HG03039 (cell line): ENCODE measurements around the gene TANGO2.

Experiments
- ATAC-seq: cut with Tn5 transposase; IDR thresholded peaks from one replicate; pipeline ENCODE4 v1.9.1; 2021; ENCODE audit warnings: mild to moderate bottlenecking, moderate library complexity; ENCODE audit not compliant: unreplicated experiment

The TANGO2 gene

DNA sequence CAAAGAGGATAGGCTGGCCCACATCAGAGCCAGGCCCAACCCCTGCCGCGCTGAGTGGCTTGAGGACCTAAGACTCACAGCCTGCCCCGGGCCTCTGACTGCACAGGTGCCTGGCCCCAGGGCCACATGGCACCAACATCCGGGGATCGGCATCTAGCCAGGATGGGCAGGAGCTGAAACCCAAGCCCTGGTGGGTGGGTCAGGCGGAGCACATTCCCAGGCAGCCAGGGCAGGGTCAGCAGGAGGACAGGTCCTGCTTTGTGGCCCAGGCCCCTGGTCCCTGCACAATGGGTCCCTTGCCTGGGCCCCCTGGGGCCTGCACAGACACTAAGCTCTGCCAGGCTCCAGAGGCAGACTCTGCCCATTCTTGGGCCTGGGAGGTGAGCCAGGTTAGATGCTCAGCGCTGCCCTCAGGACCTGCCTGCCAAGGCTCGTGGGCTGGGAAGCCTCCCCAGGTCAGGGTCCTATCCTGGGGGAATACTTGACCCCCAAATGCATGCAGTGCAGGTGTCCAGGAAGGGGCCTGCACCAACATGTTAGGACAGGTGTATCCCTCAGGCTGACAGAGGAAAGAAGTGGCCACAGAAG, 37.8 kb upstream of the TANGO2 start:
- no peak for ATAC-seq

DNA sequence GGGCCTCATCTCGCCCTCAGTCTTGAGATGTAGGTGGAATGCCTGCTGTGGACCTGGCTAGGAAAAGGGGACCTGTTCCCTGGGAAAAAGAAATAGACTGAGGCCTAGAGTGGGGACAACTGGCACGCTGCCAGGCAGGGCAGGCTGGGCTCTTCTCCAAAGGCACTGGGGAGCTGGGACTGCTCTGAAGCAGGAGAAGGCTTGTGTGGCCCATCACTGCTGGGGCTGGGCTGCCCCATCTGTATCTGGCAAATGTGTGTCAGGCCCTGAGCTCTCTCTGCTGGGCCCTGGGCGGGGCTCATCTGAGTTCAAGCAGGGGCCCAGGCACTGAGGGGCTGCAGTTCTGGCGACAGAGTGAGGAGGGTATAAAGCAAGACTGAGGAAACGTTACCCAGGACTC, 37.2 kb upstream of the TANGO2 start:
- no peak for ATAC-seq

DNA sequence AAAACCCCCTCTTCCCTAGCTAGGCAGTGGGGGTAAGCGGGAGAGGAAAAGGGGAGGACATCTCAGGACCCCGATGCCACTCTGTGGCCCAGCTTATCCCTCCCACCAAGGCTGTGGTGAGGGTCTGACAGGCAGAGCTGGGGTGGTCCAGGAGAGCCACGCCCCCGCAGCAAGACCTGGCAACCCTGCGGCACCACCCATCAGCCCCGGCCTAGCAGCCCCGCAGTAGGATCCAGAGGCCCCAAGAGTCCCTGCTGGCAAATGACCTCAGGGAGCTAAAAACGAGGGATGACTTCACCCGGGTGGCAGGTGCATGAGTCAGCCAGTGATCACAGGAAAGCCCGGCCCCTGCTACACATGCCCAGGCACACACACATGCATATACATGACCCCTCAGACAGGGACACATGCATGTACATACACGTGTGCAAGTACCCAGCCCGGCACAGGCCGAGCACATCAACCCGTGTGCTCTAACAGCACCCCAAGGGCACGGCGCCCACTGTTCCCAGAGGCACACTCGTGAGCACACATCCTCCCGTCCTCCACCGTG, 36.6 kb upstream of the TANGO2 start:
- no peak for ATAC-seq

DNA sequence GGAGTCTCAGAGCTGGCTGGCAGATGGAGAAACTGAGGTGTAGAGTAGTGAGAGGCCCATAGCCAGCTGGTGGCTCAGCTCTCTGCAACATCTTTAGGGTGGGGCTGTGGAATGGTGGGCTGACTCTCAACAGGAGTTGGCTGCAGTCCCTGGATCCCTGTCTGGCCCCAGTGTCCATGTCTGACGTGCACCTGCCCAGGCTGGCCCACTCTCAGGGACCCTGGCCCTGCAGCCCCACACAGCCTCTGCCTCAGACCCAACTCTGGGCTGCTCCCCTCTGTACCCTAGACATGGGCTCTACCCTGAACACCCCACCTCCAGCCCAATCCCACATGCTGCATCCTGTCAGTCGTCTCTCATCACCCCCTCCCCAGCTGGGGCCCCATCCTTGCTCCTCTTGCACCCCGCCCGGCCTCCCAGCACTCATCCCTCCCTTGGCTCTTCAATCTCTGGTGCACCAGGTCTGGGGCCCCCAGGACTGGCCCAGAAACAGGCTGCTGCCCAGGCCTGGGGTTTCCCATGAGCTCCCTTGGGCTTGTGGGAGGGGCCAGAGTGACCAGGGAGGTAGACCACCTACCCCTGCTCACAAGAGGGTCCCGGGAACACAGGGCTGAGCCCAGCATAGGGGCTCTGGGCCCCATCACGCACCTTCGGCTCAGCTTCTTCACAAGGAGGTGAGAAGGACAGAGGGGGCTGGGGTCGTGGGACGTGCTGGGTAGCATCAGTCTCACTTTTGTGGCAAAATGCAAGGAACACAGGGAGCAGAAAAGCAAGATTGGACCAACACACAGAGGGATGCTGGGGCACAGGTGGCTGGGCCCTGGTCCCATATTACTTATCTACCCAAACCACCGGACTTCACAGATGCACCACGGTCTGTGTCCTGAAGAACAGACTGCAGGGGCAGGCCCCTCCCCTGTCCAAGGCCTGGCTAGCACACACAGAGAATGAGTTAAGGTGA, 35.8 kb upstream of the TANGO2 start:
- no peak for ATAC-seq

DNA sequence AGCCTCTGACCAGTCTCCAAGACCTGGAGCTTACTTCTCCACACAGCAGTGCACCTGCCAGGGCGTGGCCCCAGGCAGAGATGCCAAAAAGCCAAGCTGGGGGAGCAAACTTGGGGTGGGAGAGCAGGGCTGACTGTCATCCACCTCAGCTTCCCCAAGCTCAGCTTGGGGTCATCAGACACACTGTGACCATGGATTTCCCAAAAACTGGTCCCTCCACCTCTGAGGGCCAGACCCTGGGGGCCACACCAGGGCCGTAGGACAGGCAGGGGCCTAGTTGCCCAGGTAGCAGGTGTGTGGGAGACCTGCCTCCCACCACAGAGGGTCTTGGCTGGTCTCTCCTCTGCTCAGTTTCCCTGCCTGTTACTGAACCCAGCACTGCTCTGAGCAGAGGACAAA, 34.9 kb upstream of the TANGO2 start:
- ATAC-seq: no peak

DNA sequence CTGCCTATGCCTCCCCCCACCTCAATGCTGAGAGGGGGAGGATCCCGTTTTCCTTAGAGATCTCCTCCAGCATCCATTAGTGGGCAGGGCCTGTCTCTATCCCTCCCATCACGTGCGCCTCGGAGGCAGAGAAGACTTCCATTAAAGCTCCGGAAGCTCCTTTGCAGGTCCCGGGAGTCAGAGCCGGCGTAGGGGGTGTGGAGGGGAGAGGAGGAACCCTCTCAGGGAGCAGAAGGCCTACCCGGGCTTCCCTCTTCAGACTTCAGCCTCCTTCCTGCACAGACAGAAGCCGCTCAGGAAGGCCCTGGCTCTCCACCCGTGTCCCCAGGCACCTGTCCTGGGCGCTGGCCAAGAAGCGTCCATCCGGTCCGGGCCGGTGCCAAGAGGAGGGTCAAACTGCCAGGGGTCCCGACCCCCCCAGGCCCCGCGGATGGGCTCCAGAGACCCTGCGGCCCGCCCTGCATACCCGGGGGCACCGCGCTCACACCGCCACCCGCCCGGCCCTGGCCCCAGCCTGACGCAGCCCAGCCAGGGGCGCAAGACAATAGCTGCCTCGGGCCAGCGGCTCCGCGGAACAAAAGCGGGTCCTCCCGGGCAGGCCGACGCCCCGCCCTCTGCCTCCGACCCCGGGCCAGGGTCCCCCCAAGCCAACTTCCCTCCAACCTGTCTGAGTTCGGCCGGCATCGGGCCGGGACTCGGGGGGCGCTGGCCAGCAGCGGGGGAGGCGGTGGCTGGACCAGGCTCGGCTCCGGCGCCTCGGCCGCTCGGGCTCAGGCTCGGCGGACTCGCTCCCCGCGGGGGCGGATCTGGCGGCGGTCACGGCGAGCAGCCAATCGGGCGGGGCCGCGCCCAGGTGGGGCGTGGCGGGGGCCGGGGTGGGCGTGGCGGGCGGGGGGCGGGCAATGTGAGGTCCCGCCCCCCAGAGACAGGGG, 34.2 kb upstream of the TANGO2 start:
- no peak for ATAC-seq

DNA sequence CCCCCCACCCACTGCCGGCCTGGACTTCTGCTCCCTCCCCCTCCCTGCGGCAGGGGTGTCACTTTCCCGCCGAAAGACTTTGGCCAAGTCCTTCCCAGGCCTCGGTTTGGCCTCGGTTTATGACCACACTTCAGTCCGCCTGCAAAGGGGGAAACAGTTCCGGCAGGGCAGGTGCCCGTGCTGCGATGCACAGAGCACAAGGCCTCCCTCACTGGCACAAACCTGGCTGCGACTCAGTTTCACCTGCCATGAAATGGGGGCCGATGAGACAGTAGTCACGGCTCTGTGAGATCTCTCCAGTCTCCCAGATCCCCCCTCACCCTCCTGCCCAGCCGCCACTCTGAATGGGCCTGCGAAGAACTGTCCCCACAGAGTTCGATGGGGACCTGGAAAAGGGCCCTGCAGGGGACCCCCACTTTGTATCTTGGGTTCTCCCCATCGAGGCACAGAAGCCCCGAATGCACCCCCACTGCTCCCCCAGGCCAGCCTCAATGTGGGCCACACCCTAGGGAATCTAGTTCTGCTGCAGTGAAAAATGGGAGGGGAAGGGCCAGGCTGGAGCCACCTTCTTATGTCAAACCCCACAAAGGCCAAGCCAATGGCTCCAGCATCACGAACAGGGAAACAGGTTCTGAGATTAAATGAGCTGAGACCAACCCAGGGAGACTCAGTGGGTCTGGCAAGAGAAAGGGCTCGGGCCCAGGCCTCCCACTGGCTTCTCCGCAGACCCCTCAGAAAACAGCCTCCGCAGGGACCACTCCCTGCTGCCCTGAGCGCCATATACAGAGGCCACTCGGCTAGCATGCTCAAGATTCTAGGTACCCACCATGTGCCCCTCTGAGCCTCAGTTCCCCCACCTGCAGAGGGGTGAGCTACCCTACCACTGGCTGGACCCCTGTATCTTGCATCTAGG, 33.3 kb upstream of the TANGO2 start:
- ATAC-seq: no peak

- ATAC-seq: no peak
Observed at GRCh38 chr22:19988331-19988808, 32.5 kb upstream of the TANGO2 start.

DNA sequence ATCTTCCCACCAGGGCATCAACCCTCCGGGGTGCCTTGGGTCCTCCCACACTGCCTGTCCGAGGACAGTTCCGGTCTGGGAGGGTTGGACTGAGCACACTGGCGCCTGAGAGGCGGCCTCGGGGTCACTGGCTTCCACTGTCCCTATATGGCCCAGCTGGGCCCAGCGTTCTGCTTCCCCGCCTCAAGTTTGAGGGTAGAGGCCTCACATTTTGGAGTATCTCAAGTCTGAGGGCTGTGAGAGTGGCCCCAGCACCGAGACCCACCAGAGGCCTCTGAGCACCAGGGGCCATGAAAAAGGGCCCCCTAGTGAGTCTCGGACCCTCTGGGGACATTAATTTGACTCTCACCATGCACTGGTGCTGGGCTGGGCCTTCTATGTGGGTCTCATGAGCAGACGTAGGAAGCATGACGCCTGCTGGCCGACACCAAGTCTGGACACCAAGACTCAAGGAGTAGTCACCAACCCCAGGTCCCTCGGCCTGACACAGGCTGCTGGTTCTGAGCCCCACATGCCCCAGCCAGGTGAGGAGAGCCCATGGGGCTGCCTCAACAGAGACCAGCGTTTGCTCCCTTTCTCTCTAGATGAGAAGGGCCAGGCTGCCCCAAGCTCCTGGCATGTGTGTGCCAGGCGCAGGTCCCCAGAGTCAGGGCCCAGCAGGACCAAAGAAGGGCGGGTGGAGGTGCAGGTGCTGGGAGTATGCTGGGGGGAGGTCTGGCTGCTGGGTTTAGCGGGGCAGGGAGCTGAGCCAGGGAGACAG, 31.8 kb upstream of the TANGO2 start:
- no peak for ATAC-seq

DNA sequence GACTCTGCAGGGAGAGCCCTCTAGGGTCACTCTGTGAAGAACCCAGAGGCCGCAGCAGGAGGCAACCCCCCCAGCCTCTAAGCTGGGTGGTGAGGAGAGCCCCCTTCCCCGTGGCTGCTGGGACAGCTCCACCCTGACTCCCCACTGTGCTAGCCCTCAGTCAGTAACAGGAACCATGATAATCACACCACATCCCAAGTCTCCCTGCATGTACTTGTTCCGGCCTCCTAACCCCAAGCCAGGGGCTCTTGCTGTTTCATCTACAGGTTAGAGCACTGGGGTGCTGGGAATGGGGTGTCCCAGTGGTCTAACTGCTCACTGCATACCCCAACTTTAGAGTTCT, 31.2 kb upstream of the TANGO2 start:
- no peak for ATAC-seq

GRCh38 chr22:19990188-19990587, 30.7 kb upstream of the TANGO2 start:
- ATAC-seq: no peak

DNA sequence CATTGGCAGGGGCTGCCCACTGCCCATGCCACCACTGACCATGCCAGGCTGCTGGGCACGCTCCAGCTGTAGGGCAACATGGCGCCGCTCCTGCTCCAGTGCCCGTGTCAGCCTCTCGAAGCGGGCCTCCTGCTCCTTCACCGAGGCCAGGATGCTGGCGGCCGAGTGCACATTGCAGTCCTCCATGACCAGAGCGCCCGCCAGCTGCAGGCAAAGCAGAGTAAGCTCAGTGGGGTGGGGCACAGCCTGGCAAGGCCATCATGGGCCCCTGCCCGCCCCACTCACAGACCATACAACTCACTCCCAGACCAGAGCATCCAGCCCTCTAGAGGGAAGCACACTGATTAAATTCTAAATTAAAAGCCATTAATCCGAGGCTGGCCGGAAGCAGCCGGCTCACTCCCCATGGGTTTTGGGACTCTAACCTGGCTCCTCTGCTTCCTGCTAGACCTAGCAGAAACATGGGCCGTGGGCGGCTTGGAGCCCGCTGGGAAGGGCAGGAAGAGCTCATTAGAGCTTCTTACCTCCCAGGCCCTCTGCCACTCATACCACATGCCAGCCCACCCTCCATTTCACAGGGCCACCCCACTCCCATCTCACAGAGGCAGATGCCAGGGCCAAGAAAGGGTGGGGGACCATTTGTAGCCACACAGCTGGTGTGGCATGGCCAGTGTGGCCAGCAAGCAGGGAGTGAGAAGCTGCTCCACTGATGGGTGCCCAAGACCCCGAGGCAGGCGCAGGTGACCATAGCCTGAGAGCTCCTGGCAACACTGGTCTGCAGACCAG, 30.1 kb upstream of the TANGO2 start:
- ATAC-seq: no peak

DNA sequence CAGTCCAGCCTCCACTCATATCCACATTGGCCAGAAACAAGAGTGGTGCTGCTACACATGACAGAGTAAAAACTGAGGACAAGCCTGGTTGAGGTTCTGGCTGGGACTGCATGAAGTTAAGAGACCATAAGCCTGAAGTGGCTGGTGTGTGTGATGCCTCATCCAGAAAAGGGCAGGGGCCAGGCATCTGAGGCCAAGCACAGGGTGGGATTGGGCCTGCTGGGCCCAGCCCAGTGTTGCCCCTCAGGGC, 29.6 kb upstream of the TANGO2 start:
- ATAC-seq: no peak

DNA sequence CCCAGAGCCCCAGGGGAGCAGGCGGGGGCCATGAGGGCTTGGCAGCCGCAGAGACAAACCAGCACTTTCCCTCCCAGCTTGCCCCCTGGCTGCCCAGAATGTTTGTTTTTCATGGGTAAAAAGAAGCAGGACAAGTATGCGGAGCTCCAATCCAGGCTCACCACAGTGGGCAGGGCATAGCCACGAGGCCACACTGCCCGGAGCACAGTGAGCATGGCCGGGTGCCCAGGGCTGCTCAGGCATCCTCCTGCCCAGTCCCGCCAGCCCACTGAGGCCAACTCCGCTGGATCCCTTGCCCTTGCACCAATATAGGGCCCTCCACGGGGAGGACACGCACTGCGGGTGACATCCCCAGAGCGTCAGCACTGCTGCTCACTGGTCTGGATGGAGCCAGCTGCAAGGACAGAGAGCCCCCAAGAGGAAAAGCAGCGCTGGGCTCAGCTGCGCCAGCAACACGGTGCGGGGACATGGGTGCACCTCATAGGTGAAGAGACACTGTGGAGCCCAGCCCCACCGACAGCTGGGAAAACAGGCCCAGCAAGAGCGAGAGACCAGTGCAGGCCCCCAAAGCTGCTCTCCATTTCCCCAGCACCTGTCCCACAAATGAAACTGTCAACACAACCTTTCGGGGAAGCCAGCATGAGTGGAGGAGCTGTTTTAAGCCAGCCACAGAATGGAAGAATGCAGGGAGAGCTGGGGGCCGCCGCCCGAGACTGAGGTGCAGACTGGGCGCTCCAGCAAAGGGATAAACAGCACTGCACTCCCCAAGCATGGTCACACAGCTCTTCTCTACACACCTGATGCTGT, 29.1 kb upstream of the TANGO2 start:
- no peak for ATAC-seq

DNA sequence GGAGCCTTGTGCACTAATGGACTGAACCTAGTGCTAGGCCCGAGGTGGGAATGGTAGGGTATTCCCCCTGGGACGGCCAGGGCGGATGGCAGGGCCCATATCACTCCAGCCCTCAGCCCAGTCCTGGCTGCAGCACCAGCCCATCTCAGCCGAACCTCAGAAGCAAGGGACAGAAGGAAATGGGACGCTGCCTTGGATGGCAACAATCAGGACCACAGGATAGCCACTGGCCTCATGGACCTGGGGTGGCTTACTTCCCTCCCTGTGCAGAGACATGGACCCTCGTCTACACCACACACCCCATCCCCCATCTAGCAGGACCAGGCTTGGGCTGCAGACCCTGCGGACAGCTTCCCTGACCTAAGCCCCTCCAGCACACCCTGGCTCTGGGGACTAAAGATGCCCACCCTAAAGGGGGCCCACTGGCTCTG, 28.4 kb upstream of the TANGO2 start:
- no peak for ATAC-seq

GRCh38 chr22:19992921-19993355, 28.0 kb upstream of the TANGO2 start:
- ATAC-seq: no peak

DNA sequence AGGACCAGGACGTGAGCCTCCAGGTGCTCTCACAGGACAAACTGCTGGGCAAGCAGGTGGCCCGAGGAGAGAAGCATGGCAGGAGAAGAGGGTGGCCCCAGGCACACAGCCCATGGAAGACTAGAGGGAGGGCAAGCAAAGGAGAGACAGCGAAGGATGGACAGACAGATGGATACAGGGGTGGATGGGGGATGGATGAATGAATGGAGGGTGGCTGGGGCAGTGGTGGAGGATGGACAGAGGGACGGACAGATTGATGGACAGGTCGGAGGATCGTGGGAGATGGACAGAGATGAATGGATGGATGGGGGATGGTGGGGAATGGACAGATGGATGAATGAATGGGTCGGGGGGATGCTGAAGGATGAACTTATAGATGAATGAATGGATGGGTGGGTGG, 27.0 kb upstream of the TANGO2 start:
- ATAC-seq: no peak
